ENCODE results near the gene RTL1. TPM values are rescaled to one million over a fixed set of nuclear protein-coding genes. Genes with fewer than 3 reads are reported as not detected.

Gene RTL1
- total and polyA plus RNA-seq, 2 donors (not counting 3 experiments of a cell fraction or from before 2014, with no cell fraction given), result not detected

DNA sequence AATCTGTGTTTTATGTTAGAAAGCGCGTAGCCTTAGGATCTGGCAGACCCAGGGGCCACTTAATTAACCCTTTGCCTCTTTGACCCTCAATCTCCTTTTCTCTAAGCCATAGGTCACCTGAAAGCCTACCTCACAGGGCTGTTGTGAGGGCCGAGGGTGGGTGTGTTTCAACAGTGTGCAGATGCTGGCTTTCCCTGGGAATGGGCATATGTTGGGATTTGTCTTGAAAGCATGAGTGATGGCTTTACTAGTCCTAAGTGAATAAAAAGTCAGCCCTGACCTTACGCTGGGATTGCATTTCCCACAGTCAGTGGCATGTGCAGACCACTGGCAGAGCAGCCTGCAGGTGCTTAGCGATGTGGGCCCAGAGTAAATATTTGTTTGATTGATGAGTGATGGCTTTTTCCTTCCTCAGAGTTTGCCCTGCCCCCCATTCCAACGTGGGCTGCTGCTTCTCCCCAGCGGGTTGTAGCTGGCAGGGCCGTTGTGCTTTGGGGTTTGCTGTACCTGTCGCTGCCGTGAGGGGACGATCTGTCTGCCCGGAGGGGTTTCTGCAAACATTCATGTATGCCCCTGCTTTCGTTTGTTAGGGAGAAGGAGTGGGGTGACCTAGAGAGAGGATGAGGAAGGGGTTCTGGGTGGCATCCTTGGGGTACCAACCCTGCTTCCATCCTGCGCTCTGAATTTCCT is 46.1 kb downstream of the RTL1 start:
- dilution Hi-C loops (cut with MboI; ENCODE audit: extremely low pct_ligation_motif_present, low sequenced_read_pairs), result no loop called here
- FAIRE-seq (no peak), DNase-seq (ENCODE audit: low read depth, low spot score) (no peak)
- Histone ChIP-seq H3K4me2 (ENCODE audit: insufficient read depth, low read length) (no peak overlapping the region), H3K36me3 (ENCODE audit: control insufficient read depth in 2 of 2, extremely low read depth in 1 of 2, insufficient read depth in 2 of 2, low read length in 2 of 2) (peaks cover 0 to 8% of the 10 kb centered on the region in 2 experiments), H3K9ac (replicated peaks; ENCODE audit: extremely low read depth, insufficient read depth, low read length) (no peak overlapping the region), H3K4me1 (ENCODE audit: control insufficient read depth, extremely low read depth, insufficient read depth, low read length) (no peaks in the 10 kb centered on the region), H2AFZ (ENCODE audit: low read depth, low read length) (no peak overlapping the region), H3K27ac (ENCODE audit: insufficient read depth, low read depth, low read length) (no peak overlapping the region), H4K20me1 (replicated peaks; ENCODE audit: control insufficient read depth, extremely low read depth, insufficient read depth, low read length) (no peaks in the 10 kb centered on the region), H3K4me3 (replicated peaks in 1 of 3; ENCODE audit: insufficient read depth in 1 of 3, low read depth in 1 of 3, low read length in 3 of 3) (no peak overlapping the region), H3K79me2 (ENCODE audit: control insufficient read depth, insufficient read depth, low read length) (peaks cover 2% of the 10 kb centered on the region), H3K9me3 (replicated peaks; ENCODE audit: control insufficient read depth, insufficient read depth, low read length) (no peaks in the 10 kb centered on the region), H3K9me1 (replicated peaks; ENCODE audit: control insufficient read depth, extremely low read depth, insufficient read depth, low read length) (no peaks in the 10 kb centered on the region), H3K27me3 (ENCODE audit: control insufficient read depth in 2 of 2, insufficient read depth in 2 of 2, low read length in 2 of 2) (no peaks in the 10 kb centered on the region)
- POLR2A ChIA-PET, result no interaction called here
- no TSS peak for BruUV-seq (replicated peaks)
- TF ChIP-seq, protein P1, sequence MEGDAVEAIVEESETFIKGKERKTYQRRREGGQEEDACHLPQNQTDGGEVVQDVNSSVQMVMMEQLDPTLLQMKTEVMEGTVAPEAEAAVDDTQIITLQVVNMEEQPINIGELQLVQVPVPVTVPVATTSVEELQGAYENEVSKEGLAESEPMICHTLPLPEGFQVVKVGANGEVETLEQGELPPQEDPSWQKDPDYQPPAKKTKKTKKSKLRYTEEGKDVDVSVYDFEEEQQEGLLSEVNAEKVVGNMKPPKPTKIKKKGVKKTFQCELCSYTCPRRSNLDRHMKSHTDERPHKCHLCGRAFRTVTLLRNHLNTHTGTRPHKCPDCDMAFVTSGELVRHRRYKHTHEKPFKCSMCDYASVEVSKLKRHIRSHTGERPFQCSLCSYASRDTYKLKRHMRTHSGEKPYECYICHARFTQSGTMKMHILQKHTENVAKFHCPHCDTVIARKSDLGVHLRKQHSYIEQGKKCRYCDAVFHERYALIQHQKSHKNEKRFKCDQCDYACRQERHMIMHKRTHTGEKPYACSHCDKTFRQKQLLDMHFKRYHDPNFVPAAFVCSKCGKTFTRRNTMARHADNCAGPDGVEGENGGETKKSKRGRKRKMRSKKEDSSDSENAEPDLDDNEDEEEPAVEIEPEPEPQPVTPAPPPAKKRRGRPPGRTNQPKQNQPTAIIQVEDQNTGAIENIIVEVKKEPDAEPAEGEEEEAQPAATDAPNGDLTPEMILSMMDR (IDR thresholded peaks at IDR 0.05; ENCODE audit: extremely low read depth in 1 of 2, insufficient read depth in 1 of 2, low read depth in 1 of 2, low read length in 2 of 2), result no peak
- TF ChIP-seq JUN (IDR thresholded peaks at IDR 0.05; ENCODE audit: borderline replicate concordance, insufficient read depth, insufficient read length, low read depth) (no peak), MYC (IDR thresholded peaks at IDR 0.05; ENCODE audit: low read depth, low read length) (no peak), FOS (IDR thresholded peaks at IDR 0.05; ENCODE audit: borderline replicate concordance, insufficient read depth, low read length) (no peak), POLR2A (IDR thresholded peaks at IDR 0.05; ENCODE audit: low read depth, low read length) (no peak), POLR2AphosphoS5 (IDR thresholded peaks at IDR 0.05; ENCODE audit: insufficient read depth, low read depth, low read length) (no peak), EZH2 (IDR thresholded peaks at IDR 0.05; ENCODE audit: borderline replicate concordance, low read depth, low read length, severe bottlenecking) (no peak), GATA2 (IDR thresholded peaks at IDR 0.05; ENCODE audit: insufficient read depth, insufficient read length, low read depth, low read length) (no peak)
- TF ChIP-seq, protein P2, sequence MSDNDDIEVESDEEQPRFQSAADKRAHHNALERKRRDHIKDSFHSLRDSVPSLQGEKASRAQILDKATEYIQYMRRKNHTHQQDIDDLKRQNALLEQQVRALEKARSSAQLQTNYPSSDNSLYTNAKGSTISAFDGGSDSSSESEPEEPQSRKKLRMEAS (IDR thresholded peaks at IDR 0.05; ENCODE audit: insufficient read depth, insufficient read length), result no peak
- CTCF ChIA-PET, result no interaction called here
- intact Hi-C loops (cut with micrococcal nuclease), result no loop called here

Data from endothelial cell of umbilical vein (primary cell).